ENCODE measurements around the gene OSER1. TPM values are rescaled to one million over a fixed set of nuclear protein-coding genes. Genes with fewer than 3 reads are reported as not detected.

The OSER1 gene
- total RNA-seq, 1 experiment from 2014 or later, result 35.7 TPM

DNA sequence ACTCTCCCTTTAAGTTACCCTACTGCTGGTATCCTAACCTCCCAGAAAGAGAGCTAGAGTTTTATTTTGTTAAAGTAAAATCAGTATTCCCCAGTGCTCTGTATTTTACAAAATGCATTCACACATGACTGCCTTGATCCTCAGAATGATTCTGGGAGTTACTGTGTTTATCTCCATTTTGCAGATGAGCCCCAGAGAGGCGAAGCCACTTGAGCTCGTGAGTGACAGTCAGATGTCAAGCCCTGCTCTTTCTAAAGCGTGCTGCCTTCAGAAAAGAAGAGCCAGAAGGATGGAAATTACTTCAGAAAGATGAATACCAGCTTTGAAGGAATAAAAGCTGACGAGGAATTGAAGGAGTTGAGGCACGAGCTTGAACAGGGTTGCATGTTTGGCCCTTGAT is 14.1 kb upstream of the OSER1 start:
- no peak for TF ChIP-seq CTCF (conservative IDR thresholded peaks at IDR 0.05)
- H2BK20ac ChIP-seq (ENCODE audit: low read depth, low read length, poor library complexity, severe bottlenecking), result no peak overlapping the region
- H3K56ac ChIP-seq (ENCODE audit: insufficient read length, low read depth, low read length), result no peak overlapping the region
- no peaks in the 10 kb centered on the region for H3K36me3 Mint-ChIP-seq (ENCODE audit: insufficient read depth in 1 of 3, low read depth in 3 of 3)
- H4K8ac ChIP-seq (replicated peaks; ENCODE audit: insufficient read length, low read depth, low read length), result no peak overlapping the region
- no peak overlapping the region for H3K18ac ChIP-seq (ENCODE audit: insufficient read length, low read depth, low read length)
- H3T11ph ChIP-seq (ENCODE audit: low read length), result no peak overlapping the region
- H2BK12ac ChIP-seq (ENCODE audit: insufficient read length, low read depth, low read length), result no peak overlapping the region
- no peak overlapping the region for H3K14ac ChIP-seq (ENCODE audit: insufficient read depth, low read length)
- no peak overlapping the region for H3K9ac ChIP-seq (ENCODE audit: extremely low read depth, insufficient read length, low read length)
- no peak overlapping the region for H2BK5ac ChIP-seq (ENCODE audit: insufficient read length, low read length)
- H3K27me3 Mint-ChIP-seq (ENCODE audit: low read depth), result no peaks in the 10 kb centered on the region; the same call in 1 of the 2 replicates
- DNase-seq, result no peak
- no peak overlapping the region for H2BK15ac ChIP-seq (ENCODE audit: low read depth, low read length)
- H3K27me3 ChIP-seq (ENCODE audit: insufficient read depth, low read length), result no peaks in the 10 kb centered on the region
- H3K23me2 ChIP-seq (ENCODE audit: insufficient read length, low read depth, low read length, poor library complexity, severe bottlenecking), result no peaks in the 10 kb centered on the region
- peak overlapping the region in 1 of 3 experiments; percentile 85; a peak in 1 of 7 replicates for H3K27ac Mint-ChIP-seq
- no peak overlapping the region for H2AFZ ChIP-seq (ENCODE audit: low read length)
- no peaks in the 10 kb centered on the region for H4K20me1 ChIP-seq (ENCODE audit: control insufficient read depth, insufficient read depth, insufficient read length)
- no peak overlapping the region for H4K5ac ChIP-seq (ENCODE audit: insufficient read length, low read depth, low read length)
- no peak overlapping the region for H2BK120ac ChIP-seq (ENCODE audit: low read depth, low read length, poor library complexity, severe bottlenecking)
- H3K4ac ChIP-seq (ENCODE audit: low read depth, low read length), result no peak overlapping the region
- H3K4me1 ChIP-seq (ENCODE audit: insufficient read depth, low read length), result no peaks in the 10 kb centered on the region
- H4K91ac ChIP-seq (ENCODE audit: insufficient read length, low read depth, low read length), result no peak overlapping the region
- WGBS (ENCODE audit: extremely low coverage, insufficient read length, low lambda C conversion rate), result no CpG with 5 or more reads among the region's 5 CpGs
- no peak overlapping the region for H2AK5ac ChIP-seq (ENCODE audit: insufficient read length, low read length)
- no peak overlapping the region for H3K27ac ChIP-seq (ENCODE audit: insufficient read length, low read depth, low read length)
- H3K9me3 Mint-ChIP-seq, result no peaks in the 10 kb centered on the region
- no peaks in the 10 kb centered on the region for H3K79me1 ChIP-seq (ENCODE audit: insufficient read depth, low read depth, low read length, poor library complexity, severe bottlenecking)
- peaks cover 16 to 19% of the 10 kb centered on the region in 2 experiments for H3K4me1 Mint-ChIP-seq
- H3K4me3 Mint-ChIP-seq, result no peak overlapping the region
- H3K4me2 ChIP-seq (ENCODE audit: insufficient read depth, insufficient read length, low read length), result no peak overlapping the region
- H3K23ac ChIP-seq (ENCODE audit: insufficient read length, low read depth, low read length), result no peak overlapping the region
- no peaks in the 10 kb centered on the region for H3K9me3 ChIP-seq (ENCODE audit: control insufficient read depth, low read depth, low read length)
- no peaks in the 10 kb centered on the region for H3K79me2 ChIP-seq (ENCODE audit: insufficient read depth, low read length)
